ENCODE measurements around the gene TUBB6. TPM values are rescaled to one million over a fixed set of nuclear protein-coding genes. Genes with fewer than 3 reads are reported as not detected.
A peak's percentile ranks its signal among the peaks of the same experiment; 100 is the strongest.

Gene TUBB6
- total RNA-seq, result 1 to 10 TPM; 3.7 to 7.3 TPM

DNA sequence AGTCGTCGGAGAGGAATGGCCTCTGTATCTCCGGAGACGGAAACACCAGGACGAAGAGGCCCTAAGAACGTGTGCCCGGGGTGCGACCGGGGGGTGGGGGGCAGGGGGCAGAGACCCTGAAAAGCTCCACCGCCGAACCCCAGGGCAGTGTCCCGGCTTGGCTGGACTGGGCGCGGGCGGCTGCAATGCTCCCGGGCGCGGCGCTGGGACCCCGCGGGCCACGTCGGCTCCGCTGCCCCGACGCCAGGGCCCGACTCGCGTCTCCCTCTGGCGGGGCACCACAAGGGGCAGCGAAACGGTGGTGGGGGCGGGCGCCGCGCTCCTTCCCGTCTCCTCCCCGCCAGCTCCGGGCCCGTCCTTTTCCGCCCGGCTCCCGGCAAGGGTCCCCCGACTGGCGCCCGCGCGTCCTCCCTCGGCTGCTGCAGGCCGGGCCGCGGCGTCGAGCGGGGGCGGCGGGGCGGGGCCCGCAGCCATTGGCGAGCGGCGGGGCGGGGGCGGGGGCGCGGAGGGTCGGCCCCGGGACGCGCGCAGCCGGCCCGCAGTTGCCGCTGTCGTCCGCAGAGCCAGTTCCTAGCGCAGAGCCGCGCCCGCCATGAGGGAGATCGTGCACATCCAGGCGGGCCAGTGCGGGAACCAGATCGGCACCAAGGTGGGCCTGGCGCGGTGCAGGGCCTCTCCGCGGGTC is at the start of gene TUBB6:
Gene TUBB6, plus strand, starts transcription at position 541 of the 685 bp plus-strand sequence. Its CDS starts 52 bp downstream, at position 593.
- Mint-ChIP-seq H3K27me3 (peaks cover 34% of the 10 kb centered on the region in 2 donors), H3K4me1 (ENCODE audit: low read depth in 2 of 2) (peaks cover 5 to 9% of the 10 kb centered on the region in 2 donors), H3K9me3 (no peaks in the 10 kb centered on the region), H3K4me3 (peak within 1 kb of the TSS; percentile 58), H3K36me3 (peaks cover 12% of the 10 kb centered on the region), H3K27ac (no peak within 1 kb of the TSS)
- DNase-seq (ENCODE audit: low spot score), result no peak
- peak; percentile 63 to 77 for ATAC-seq

DNA sequence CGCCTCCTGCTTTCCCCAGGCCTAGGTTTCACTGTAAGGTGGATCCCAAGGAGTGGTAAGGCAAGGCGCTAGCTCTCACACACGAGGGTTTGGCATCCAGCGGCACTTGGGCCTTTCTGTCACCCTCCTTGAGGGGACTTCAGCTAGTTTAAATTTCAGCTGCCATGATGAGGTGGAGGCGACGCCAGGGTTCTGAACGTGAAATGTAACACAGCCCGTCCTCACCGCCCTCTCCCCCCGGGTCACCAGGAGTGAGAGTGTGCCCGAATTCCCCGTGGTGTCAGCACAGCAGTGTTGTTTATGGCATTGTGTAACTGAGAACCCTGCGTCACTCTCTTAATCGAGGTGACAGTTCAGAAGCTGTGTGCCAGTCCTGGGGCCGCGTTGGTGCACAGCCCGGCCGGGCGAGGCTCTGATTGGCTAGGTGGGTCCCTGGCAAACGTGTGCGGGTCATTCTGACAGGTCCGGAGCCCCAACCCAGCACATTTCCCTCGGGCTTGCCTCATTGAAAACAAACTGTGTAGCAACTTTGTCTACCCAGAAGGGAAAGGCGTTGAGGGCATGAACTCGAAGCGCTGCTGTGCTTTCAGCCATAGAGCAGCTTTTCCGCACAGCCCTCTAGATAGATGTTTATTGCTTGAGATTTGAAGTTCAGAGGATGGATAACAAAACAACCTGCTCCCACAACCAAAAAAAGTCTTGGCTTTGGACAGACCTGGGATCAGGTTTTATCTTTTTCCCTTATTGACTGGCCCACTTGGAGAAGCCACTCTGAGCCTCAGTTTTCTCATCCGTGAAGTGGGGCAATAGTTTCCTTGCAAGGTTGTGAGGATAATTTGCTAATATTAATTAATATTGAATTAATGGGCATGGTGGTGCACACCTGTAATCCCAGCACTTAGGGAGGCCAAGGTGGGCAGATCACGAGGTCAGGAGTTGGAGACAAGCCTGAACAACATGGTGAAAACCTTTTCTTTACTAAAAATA is 49.0 kb upstream of the TUBB6 start:
- H3K4me1 Mint-ChIP-seq (ENCODE audit: low read depth in 2 of 2), result no peaks in the 10 kb centered on the region
- no peak overlapping the region for H3K4me3 Mint-ChIP-seq
- H3K9me3 Mint-ChIP-seq, result no peaks in the 10 kb centered on the region
- ATAC-seq, result no peak
- DNase-seq (ENCODE audit: low spot score), result peak; percentile 29
- H3K36me3 Mint-ChIP-seq, result no peaks in the 10 kb centered on the region
- peaks cover 18 to 38% of the 10 kb centered on the region in 2 donors for H3K27me3 Mint-ChIP-seq
- no peak overlapping the region for H3K27ac Mint-ChIP-seq

DNA sequence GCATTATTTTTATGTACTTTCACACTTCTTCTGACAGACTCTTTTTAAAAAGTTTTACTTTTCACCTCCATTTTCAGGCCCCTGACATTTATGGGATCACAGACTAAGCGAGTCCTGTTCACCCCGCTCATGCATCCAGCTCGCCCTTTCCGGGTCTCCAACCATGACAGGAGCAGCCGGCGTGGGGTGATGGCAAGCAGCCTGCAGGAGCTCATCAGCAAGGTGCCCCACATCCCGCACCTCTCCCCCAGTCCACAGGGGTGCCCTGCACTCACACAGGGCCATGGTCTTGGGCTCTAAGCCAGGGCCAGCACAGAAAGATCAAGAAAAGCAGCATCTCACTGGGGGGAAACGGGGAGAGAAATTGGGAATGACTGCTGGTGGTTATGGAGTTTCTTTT is 45.3 kb upstream of the TUBB6 start:
- ATAC-seq (no peak), DNase-seq (ENCODE audit: low spot score) (no peak)
- no peaks in the 10 kb centered on the region for H3K36me3 Mint-ChIP-seq
- H3K4me1 Mint-ChIP-seq (ENCODE audit: low read depth in 2 of 2), result no peaks in the 10 kb centered on the region
- no peaks in the 10 kb centered on the region for H3K9me3 Mint-ChIP-seq
- no peak overlapping the region for H3K27ac Mint-ChIP-seq
- peaks cover 8 to 9% of the 10 kb centered on the region in 2 donors for H3K27me3 Mint-ChIP-seq
- no peak overlapping the region for H3K4me3 Mint-ChIP-seq

DNA sequence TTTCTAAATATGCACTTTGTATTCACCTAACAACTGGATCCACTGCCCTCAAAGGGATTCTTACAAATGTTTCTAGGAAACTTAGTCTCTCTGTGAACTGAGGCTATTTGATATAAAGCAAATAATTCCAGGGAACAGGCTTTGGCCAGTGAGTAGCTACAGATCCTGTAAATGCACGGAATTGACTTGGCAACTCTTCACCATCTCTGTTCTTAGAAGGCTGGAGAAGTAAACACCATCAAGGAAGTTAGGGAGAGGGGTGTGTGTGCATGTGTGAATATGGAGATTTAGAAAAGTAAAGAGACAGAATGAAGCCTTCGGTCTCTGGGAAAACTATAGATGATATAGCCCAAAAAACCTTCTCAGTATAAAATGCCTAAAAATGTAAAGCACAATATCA is 43.2 kb upstream of the TUBB6 start:
- peaks cover 6 to 7% of the 10 kb centered on the region in 2 donors for H3K27me3 Mint-ChIP-seq
- ATAC-seq, result no peak
- no peak overlapping the region for H3K27ac Mint-ChIP-seq
- DNase-seq (ENCODE audit: low spot score), result no peak
- no peaks in the 10 kb centered on the region for H3K4me1 Mint-ChIP-seq (ENCODE audit: low read depth in 2 of 2)
- no peaks in the 10 kb centered on the region for H3K36me3 Mint-ChIP-seq
- no peak overlapping the region for H3K4me3 Mint-ChIP-seq
- H3K9me3 Mint-ChIP-seq, result no peaks in the 10 kb centered on the region

DNA sequence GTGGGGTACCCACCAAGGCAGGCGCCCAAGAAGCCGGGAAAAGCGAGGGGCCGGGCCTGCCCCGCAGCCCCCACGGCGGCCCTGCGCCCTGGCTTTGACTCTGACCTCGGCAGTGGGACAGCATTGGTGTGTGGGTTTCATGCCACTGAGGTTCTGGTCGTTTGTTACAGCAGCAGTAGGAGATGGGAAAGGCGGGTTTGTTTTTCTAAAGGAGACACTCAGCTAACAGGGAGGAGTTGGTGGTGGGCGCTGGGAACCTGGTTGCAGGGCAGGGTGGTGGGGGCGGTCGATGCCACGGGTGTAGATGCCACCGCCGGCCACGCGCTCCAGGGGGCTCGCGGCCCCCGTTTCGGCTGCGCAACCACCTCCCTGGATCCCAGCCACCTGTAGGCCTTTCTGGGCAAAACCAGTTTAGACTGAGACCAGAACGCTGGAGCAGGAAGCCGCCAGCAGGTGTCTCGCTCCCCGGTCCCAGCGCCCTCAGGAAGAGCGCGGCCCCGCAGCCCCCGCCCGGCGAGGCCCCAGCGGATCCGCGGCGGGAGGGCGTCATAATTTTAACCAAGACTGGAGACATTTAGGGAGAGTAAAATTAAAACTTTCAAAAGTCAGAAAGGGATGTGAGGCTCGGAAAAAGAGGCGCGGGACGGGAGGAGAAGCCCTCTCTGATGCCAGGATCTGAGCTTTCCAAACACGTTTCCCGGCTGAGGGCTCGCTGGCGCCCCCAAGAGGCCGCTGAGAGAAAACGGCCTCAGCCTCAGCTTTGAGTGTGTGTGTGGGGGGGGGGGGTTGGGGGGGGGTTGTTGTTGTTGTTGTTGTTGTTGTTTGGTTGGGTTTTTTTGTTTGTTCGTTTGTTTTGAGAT is 36.4 kb upstream of the TUBB6 start:
- ATAC-seq (peak in 1 of 2 donors; percentile 69), DNase-seq (ENCODE audit: low spot score) (no peak)
- Mint-ChIP-seq H3K27me3 (peaks cover 0 to 3% of the 10 kb centered on the region in 2 donors), H3K4me1 (ENCODE audit: low read depth in 2 of 2) (peaks cover 0 to 3% of the 10 kb centered on the region in 2 donors), H3K4me3 (peak overlapping the region; percentile 47), H3K36me3 (no peaks in the 10 kb centered on the region), H3K9me3 (no peaks in the 10 kb centered on the region), H3K27ac (no peak overlapping the region)

DNA sequence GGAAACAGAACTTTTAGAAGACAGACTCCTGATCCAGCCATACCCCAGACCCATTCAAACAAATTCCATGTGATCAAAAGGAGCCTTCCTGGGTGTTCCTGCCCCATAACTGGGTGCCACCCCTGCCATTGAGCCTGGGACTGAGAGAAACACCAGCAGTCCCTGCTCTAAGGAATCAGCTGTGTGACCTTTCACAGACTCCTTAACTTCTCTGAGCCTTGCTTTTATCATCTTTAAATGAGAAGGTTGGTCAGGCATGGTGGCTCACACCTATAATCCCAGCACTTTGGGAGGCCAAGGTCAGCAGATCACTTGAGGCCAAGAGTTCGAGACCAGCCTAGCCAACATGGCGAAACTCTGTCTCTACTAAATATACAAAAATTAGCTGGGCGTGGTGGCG is 33.2 kb upstream of the TUBB6 start:
- no peak for ATAC-seq
- Mint-ChIP-seq H3K27ac (no peak overlapping the region), H3K9me3 (no peaks in the 10 kb centered on the region)

DNA sequence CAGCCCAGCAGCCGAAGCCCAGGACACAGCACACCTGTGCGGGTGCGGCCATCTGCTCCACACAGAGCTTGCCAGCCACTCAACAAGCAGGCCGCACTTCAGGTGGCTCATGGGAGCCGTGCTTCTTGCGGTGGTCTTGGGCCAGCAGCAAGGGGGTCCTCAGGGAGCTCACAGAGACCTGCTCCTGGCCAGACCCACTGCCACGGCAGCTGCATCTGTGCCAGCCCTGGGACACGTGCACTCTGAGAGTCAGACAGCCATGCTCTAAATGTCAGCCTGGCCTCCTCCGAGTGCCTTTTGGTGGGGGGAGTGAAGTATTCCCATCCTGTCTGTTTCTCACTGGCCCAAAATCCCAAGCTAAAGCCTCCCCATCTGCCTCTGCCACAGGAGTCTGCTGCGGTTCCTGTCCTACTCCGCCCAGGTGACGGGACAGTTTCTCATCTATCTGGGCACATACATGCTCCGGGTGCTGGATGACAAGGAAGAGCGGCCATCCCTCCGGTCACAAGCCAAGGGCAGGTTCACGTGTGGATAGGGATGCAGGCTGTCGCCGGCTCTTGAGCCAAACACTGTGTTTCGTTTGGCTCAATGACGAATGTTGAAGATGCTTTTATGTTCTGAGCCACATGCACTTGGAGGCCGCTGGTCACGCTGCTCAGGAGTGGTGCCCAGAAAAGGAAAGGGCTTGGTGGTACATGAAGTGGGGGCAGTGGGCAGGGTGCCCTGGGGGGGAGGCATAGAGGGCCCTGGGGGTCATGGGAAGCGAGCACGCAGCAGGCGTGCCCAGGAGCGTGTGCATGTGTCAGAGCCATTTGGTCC is 31.1 kb upstream of the TUBB6 start:
- H3K4me1 Mint-ChIP-seq (ENCODE audit: low read depth in 2 of 2), result no peaks in the 10 kb centered on the region
- ATAC-seq (peak in 1 of 2 donors; percentile 28), DNase-seq (ENCODE audit: low spot score) (no peak)
- no peaks in the 10 kb centered on the region for H3K36me3 Mint-ChIP-seq
- H3K27ac Mint-ChIP-seq, result no peak overlapping the region
- no peaks in the 10 kb centered on the region for H3K27me3 Mint-ChIP-seq
- no peaks in the 10 kb centered on the region for H3K9me3 Mint-ChIP-seq
- no peak overlapping the region for H3K4me3 Mint-ChIP-seq

More for the DNA sequence above, 33.2 kb upstream of the TUBB6 start:
- no peaks in the 10 kb centered on the region for H3K36me3 Mint-ChIP-seq
- H3K4me1 Mint-ChIP-seq (ENCODE audit: low read depth in 2 of 2), result peaks cover 0 to 3% of the 10 kb centered on the region in 2 donors
- DNase-seq (ENCODE audit: low spot score), result no peak
- H3K4me3 Mint-ChIP-seq, result no peak overlapping the region
- peaks cover 0 to 3% of the 10 kb centered on the region in 2 donors for H3K27me3 Mint-ChIP-seq

DNA sequence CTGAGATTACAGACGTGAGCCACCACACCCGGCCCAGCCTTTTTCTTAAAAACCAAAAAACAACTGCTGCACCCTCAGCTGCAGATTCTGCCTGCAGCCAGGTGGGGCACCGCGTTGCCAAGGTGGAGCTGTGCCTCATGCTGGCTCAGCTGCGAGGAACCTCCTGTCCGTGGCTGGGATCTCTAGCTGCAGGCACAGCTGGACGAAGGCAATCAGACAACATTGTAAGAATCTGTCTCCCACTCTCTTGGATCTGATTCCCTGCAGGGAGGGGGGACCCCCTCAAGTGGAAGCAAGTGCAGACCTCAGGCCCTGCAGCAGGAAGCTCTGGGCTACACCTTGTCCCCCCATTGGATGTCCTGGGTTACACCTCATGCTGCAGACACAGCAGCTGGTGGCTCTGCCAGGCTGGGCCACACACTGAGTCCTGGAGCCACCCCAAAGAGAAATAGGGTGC is 29.8 kb upstream of the TUBB6 start:
- no peaks in the 10 kb centered on the region for H3K27me3 Mint-ChIP-seq
- H3K27ac Mint-ChIP-seq, result no peak overlapping the region
- no peak for DNase-seq (ENCODE audit: low spot score)
- H3K4me3 Mint-ChIP-seq, result no peak overlapping the region
- no peaks in the 10 kb centered on the region for H3K36me3 Mint-ChIP-seq
- no peaks in the 10 kb centered on the region for H3K4me1 Mint-ChIP-seq (ENCODE audit: low read depth in 2 of 2)
- ATAC-seq, result no peak
- H3K9me3 Mint-ChIP-seq, result no peaks in the 10 kb centered on the region

DNA sequence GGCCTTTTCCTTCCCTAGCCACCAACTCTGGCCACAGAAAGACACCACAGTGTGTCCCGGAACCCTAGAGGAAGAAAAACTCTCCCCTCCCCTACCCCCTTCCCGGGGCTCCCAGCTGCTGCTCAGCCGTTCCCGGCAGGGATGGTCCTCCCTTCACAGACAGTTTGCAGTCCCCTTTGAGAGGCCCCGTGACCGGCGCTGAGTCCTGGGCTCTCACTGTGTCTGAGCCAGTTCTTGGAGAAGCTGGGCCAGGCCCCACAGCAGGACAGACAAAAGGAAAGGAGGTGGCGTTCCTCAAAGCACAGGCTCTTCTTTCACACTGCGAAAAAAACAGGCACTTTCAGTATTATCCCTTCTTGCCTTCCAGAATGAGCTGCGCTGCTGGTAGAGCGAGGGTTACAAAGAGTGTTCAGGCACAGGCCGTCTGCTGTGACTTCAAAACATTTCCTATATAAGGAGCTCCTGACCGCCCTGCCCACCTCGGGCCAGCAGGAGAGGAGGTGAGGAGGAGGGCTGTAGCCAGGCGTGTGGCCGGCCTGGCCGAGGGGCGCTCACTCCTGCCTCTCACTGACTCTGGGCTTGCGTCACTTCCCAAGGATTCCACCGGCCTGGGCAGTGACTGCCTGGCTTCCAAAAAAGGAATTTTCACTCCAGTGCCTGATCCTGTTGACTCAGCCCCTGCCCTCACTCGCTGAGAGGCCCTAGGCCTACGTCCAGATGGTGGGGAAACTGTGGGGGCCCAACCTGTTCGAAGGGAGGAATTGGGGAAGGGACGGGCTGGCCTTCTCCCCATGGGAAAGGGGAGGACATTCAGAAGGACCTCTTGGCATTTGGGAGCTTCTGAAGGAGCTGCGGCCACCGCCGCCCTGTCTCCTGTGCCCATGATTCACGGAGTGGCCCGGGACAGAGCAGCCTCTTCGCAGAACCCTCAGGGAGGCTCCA is 29.0 kb upstream of the TUBB6 start:
- H3K36me3 Mint-ChIP-seq, result no peaks in the 10 kb centered on the region
- no peaks in the 10 kb centered on the region for H3K9me3 Mint-ChIP-seq
- no peak overlapping the region for H3K27ac Mint-ChIP-seq
- ATAC-seq, result no peak
- no peak overlapping the region for H3K4me3 Mint-ChIP-seq
- no peak for DNase-seq (ENCODE audit: low spot score)
- no peaks in the 10 kb centered on the region for H3K27me3 Mint-ChIP-seq
- H3K4me1 Mint-ChIP-seq (ENCODE audit: low read depth in 2 of 2), result no peaks in the 10 kb centered on the region

DNA sequence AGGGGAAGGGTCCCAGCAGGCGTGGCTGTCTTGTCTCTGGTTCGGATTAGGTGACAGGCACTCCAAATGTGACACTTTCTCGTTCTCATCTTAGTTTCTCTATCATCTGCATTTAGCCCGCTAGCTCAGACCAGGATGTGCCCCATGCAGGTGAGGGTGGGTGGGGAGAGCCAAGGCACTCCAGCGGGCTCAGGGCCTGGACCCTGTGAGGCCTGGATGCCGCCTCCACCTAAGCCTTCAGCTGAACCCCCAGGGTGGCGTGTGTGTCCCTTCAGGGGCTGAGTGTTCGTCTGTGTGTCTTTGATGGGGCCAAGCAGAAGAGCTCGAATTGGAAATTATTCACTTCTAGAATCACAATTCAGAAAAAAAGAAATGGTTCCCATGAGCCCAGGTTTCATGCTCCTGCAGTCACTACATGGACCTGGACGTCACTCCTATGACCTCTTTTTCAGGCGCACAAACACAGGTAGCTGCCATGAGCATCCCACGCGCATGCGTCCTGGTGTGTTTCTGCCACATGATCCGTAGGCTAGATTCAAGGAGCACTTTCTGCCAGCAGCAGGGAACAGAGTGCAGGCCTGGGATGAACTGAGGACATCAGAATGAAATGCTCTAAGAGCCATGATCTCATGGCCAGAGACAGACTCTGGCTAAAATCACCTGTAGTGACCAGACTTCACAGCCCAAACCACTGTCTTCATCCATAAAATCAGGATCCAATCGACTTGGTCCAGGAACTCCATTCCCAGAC is 28.1 kb upstream of the TUBB6 start:
- no peak for ATAC-seq
- no peaks in the 10 kb centered on the region for H3K36me3 Mint-ChIP-seq

DNA sequence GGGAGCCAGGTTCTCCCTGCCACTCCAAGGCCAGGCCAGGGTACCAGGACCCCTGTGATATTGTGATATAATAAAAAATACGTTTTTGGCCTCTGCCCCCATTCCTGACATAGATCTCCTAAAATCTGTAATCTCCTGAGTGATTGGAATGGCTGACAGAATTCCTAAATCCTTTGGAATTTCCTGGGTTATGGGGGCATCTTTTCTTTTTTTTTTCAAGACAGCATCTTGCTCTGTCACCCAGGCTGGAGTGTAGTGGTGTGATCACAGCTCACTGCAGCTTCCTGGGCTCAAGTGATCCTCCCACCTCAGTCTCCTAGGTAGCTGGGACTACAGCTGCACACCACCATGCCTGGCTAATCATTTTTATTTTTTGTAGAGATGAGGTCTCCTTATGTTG is 26.2 kb upstream of the TUBB6 start:
- DNase-seq (ENCODE audit: low spot score) (no peak), ATAC-seq (no peak)
- Mint-ChIP-seq H3K36me3 (no peaks in the 10 kb centered on the region), H3K9me3 (no peaks in the 10 kb centered on the region), H3K4me3 (no peak overlapping the region), H3K27me3 (no peaks in the 10 kb centered on the region), H3K27ac (no peak overlapping the region), H3K4me1 (ENCODE audit: low read depth in 2 of 2) (no peaks in the 10 kb centered on the region)

More for the DNA sequence above, 28.1 kb upstream of the TUBB6 start:
- no peaks in the 10 kb centered on the region for H3K4me1 Mint-ChIP-seq (ENCODE audit: low read depth in 2 of 2)
- H3K9me3 Mint-ChIP-seq, result no peaks in the 10 kb centered on the region
- DNase-seq (ENCODE audit: low spot score), result no peak
- no peak overlapping the region for H3K4me3 Mint-ChIP-seq
- no peak overlapping the region for H3K27ac Mint-ChIP-seq
- H3K27me3 Mint-ChIP-seq, result no peaks in the 10 kb centered on the region

Measured in natural killer cell treated with Interleukin-12 subunit alpha and Interleukin-12 subunit beta and Interleukin-15 and Interleukin-18, amount 100 ng/mL, for 72 hours (primary cell).